ENCODE measurements around the gene DAB2IP.
"Not testable (repeated sequence)": the region's sequence is repeated elsewhere in the genome, so short reads cannot be mapped to it uniquely, and the experiment has no call there.

DAB2IP gene
- total RNA-seq: 0 to 0.13 reads per million in 2 experiments

DNA sequence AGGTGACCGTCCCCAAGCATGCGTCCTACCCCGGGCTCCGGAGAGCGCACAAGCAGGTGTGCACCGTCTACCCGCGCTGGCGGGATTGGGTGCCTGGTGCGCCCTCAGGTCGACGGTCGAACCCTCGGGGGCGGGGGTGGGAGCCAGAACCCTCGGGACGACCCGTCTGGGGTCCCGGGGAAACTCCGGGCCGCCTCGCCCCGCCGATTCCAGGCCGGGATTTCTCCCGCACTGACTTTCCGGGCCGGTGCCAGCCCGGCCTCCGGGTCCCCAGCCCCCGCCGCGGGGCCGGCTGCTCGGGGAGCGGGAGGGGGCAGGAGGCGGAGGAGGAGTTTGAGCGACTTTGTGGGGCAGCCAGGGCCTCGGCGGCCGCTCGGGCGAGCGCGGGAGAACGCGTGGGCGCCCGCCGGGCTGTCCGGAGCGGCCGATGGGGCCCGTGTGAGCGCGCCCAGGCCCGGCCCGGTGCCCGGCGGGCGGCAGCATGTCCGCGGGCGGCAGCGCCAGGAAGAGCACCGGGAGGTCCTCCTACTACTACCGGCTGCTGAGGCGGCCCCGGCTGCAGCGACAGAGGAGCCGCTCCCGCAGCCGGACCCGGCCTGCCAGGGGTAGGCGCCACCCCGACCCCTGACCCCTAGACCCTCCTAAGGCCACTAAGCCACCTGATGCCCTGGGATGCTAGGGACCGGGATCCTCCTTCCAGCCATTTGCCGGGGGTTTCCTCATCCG is at the start of gene DAB2IP:
DAB2IP (plus strand) TSS at position 340 of the 726 bp plus-strand sequence; CDS start at position 482, 142 bp downstream.
- DNase-seq (ENCODE audit: low read depth): no peak

DNA sequence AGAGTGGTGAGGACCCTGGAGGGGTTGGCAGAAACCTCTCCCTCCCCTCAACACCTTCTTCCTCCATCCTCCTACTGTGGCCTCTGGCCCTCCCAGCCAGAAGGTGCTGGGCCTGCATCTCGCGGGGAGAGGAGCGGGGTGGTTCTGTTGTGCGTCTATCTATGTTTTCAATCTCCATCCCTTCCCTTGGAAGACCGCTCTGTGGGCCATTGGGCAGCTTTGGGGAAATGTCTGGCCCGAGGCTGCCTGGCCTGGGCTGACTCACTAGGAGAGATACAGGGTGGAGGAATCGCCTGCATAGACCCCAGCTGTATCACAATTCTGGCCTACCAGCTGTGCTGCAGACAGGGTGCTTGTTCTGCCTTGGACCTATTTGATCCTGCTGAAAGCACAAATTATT is 48.4 kb upstream of the DAB2IP start:
- DNase-seq (ENCODE audit: low read depth): no peak

DNA sequence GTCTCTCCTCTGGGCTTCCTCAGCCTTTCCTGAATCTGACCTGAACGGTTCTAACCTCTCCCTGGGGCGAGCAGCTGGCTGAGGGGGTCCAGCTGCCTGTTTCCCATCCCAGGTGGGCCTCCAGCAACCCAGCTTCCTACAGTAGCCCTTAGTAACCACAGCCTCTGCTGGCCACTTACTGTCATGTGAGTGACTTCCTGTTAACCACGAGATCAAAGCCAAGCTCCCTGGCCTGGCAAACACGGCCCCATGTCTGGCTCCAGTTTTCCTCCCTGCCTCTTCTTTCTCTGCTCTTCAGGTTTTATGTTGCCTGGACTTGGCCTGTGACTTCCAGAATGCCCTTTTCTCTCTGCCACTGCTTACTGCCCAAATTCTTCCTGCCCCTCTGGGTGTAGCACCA is 47.2 kb upstream of the DAB2IP start:
- DNase-seq (ENCODE audit: low read depth): no peak

DNA sequence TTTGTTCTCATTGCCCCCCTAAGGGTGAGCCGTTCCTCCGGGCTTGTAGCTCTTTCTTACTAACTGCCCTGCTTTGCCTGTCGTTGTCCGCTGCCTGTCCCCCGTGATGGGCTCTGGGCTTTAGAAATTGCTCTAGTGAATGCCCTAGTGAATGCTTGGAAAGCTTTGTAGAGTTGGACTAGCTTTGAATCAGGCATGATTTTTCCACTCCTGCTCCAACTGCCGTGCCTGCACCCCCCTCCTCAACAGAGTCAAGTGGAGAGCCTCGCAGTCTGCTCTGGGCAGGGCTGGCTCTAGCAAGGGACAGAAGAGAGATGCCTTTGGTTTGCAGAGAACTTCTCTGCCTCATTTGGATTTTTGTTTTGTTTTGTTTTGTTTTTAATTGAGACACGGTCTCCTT is 46.8 kb upstream of the DAB2IP start:
- DNase-seq (ENCODE audit: low read depth): no peak

DNA sequence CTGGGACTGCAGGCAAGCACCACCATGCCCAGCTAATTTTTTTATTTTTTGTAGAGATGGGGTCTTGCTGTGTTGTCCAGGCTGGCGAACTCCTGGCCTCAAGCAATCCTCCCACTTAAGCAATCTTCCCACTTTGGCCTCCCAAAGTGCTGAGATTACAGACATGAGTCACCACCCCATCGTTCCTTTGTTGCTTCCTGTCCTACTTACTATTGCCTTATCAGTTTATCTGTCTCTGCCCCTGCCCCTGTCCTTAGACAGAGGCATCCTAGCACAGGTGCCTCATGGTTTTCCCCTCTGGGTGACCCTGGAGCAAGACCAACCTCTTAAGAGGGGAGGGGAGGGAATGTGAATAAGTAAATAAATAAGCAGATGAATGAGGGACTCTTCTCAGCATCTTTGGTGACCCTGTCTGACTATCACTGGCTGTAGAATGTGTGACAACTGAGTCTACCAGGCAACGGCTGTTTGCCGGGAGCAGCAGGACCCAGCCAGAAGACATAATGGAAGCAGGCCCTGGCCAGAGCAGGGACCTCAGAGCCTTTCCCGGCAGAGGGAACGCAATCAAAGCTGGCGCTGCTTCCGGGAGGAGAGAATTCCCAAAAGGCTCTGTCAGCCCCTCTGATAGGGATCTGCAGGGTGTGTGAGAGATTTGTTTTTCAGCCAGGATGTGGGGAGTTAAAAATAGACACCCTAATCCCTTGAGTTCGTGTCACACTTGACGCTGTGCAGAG is 43.8 kb upstream of the DAB2IP start:
- DNase-seq (ENCODE audit: low read depth): no peak

DNA sequence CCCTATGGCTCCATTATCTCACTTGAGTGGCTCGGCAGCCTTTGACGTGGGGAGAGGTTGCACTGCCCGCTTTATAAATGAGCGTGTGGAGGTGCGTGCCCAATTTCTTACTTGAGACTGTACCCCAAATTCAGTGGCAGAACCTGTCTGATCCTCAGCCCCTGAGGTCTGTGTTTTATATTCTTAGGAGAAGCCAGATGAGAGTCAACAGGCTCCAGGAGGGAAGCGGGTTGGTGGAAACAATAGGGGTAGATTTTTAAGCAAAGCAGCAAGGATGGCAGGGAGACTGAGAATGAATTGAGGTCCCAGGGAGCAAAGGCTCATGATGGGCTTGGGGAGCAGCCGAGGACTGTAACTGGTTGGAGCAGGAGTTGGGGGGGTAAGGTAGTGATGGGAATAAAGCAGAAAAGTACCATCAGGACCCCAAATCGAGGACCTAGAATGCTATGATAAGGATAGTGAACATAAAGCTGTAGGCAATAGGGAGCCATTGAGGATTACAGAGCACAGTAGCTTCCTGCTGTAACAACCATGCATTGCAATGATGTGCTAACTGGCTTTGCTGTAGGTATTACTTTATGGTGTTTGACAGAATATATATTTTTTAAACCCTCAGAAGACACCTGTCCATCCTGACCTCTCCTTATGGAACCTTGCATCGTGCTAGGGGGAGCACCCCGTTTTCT is 43.1 kb upstream of the DAB2IP start:
- no peak for DNase-seq (ENCODE audit: low read depth)

DNA sequence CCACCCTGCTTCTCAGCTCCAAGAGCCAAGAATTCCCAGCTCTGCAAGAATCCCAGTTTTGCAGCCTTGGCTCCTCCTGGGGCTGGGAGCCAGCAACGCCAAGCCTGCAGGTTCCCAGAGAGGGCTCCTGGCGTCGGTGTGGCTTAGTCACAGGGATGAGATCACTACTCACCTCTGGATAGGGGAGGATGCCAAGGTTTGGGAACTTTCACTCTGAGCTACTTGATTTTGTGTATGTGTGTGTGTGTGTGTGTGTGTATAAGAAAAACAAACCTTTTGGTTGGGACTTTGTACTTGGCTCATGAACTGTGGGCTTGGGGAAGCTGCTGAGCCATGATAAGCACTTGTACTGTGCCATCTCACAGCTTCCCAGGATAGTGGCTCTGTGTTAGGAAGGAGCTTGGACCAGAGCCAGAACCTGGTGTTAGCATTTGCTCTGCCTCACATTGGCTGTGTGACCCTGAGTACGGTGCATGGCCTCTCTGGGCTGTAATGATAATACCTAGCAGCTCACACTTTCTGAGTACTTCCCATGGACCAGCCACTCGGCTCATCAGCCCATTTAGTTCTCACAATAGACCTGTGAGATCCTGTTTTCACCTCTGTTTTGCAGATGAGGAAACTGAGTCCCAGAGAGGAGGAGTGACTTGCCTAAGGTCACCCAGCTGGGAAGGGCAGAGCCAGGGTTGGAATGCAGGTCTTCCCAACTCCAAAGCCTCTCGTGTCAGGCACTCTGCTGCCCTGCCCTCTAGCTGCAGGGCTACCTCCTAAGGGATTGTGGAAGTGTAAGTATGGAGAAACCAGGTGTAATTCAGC is 41.4 kb upstream of the DAB2IP start:
- DNase-seq (ENCODE audit: low read depth): no peak

DNA sequence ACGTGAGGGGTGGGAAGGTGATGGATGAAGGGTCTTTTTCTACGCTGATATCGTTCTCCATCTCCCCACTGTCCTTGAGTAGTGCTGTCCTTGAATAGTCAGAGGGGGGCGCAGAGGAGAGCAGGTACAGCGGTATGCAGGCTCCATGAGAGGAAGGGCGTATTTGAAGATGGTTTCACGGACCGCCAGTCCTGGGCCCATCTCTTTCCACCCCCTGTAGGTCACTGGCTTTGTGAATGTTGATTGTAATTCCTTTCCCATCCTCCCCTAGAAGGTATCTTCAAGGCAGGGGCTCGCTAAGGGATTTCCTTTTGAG is 40.8 kb upstream of the DAB2IP start:
- no peak for DNase-seq (ENCODE audit: low read depth)

DNA sequence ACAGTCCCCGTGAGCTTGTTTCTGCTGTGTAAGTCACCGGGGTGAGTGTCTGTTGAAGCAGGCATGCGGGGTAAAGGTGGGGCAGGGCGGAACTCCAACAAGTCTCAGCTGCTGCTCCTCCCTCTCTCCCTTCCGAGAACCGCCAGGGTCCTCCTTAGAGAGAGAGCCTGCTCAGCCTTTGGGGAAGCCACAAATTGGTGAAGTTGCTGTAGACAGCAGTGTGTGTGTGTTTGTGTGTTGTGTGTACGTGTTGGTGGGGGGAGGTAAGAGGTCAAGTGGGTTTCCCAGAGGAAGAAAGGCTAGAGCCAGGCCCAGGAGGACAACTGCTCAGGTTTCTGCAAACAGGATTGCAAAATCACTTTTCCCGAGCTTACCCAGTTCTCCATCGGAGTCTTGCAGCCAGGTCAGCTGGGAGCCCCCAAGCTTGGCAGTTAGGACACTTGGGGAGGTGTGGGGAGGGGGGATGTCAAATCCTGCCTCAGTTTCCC is 38.9 kb upstream of the DAB2IP start:
- no peak for DNase-seq (ENCODE audit: low read depth)

DNA sequence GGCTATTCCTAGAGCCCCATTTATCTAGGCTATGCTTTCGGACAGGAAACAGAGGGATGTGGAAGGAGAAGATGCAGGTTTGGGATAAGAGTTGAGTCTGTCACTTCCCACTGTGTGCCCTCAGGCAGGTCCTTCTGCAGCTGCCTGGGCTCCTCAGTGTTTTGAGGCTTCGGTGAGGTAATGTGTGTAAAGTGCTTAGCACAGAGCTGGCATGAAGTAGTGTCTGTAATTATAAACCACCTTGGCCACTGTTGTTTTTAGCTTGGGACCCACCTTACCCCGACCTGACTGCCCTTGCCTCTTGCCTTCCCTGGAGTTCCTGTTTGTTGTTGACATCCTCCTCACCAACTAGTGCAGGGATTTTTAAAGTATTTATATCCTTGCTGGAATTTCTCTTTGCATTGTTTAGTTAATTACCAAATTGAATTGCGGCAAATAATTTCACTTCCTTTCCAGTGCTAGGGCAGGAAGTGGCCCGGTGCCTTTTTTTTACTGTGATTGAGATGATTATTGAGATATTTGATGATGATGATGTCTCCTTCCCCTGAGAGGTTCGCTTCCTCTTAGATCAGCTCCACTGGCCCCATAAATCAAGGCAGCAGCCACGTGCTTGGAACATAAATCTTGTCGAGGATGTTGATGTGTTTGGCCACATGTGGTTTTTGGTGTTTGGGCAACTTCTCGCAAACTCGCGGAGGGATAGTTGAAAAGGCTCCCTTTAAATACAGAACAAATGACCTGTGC is 38.3 kb upstream of the DAB2IP start:
- no peak for DNase-seq (ENCODE audit: low read depth)

DNA sequence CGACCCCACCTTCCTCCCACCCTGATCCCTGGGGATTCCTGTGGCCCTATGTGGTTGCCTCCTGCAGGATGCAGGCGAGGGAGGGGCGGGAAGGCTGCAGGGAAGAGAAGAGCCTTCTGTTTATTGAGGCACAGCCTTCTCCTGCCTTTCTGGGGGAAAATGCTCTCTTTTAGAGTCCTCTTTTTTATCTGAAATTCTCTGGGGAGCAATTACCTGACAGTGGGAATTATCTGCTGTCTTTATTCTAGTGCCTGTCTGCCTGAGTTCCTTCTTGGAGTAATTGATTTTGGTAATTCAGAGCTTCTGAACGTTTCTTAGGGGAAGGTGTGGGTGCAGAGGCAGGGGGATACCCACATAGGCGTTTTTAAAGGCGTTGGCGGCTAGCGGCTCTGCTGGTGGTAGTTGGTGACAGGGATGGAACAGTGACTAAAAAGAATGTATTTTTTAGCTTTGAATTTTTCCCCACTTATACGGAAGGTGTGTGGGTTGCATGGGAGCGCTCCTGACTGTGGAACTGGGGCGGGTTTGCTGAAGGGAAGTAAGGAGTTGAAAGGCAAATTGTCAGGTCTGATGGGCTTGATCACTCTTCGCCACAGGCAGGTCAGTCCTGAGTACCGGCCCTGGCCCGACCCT is 35.2 kb upstream of the DAB2IP start:
- DNase-seq (ENCODE audit: low read depth): no peak

DNA sequence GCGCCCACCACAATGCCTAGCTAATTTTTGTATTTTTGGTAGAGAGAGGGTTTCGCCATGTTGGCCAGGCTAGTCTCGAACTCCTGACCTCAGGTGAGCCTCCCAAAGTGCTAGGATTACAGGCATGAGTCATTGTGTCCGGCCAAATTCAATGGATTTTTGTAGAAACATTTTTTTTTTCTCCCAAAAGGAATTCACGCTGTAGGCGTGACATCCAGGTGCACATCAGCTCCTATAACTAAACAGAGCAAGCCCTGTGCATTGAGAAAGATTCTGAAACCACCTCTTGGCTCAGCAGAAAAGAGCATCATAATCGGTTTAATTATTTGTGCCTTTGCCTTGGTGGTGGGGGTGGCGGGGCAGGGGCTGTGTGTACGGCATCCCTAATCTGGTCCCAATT is 32.9 kb upstream of the DAB2IP start:
- DNase-seq (ENCODE audit: low read depth): no peak

DNA sequence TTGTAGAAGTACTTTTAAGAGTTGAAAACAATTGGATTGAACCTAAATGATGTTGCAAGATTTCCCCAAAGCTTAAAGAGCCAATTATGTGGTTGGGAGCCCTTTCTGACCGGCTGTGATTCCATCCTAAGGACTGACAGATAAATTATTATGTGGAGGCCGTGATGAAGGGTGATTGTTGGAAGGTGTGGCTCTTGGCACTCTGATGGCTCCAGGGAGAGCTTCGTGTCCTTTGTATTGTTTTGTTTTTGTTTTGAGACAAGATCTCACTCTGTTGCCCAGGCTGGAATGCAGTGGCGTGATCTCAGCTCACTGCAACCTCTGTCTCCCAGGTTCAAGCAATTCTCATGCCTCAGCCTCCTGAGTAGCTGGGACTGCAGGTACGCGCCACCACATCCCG is 32.5 kb upstream of the DAB2IP start:
- DNase-seq (ENCODE audit: low read depth): not testable (repeated sequence)

DNA sequence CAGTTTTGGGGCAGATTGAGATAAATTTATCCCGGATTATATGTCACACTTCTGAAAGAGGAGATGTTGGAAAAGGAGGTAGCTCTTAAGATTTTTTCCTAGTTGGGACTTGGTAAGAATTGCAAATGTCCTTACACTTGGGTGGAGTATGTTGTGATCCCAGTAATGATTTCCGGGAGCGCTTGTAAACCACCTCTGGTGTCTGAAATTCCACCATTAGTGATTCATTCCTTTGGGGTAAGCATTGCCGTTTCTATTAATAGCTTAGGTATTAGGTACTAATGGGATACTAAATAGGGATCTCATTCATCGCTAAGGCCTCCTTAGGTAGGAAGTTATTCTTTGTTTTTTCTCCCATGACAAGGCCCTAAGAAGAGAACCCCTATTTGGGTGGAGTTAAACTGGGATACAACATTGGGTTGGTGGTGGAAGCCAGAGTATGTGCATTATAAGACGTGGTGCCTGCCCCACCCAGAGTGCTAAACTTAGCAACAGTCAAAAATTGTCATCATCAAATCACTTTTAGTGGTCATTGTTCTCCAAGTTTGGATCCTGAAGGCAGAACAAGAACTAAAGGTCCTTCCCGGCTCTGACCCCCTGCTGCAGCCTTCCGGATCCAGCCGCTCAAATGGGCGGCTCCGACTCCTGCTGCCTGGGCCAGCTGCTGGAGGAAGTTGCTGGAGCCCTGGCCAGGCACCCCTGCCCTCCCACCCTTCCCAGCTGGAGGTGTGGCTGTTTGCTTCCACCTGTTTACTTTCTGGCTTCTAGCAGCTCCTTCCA is 31.7 kb upstream of the DAB2IP start:
- DNase-seq (ENCODE audit: low read depth): no peak

DNA sequence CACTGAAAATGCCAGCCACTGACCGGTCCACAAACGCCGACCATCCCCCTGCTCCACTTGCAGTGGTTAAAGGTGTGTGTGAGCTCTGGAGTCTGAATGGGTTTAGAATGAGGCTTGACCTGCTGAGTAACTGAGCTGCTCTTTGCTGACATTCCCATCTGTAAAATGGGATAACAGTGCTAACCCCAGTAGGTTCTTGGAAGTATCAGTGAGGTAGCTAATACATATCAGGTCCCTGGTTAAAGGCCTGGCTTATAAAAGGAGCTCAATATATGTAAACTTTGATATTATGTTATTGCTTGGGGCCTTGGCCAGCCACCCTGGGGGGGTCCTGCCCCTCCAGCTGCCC is 31.1 kb upstream of the DAB2IP start:
- DNase-seq (ENCODE audit: low read depth): no peak

DNA sequence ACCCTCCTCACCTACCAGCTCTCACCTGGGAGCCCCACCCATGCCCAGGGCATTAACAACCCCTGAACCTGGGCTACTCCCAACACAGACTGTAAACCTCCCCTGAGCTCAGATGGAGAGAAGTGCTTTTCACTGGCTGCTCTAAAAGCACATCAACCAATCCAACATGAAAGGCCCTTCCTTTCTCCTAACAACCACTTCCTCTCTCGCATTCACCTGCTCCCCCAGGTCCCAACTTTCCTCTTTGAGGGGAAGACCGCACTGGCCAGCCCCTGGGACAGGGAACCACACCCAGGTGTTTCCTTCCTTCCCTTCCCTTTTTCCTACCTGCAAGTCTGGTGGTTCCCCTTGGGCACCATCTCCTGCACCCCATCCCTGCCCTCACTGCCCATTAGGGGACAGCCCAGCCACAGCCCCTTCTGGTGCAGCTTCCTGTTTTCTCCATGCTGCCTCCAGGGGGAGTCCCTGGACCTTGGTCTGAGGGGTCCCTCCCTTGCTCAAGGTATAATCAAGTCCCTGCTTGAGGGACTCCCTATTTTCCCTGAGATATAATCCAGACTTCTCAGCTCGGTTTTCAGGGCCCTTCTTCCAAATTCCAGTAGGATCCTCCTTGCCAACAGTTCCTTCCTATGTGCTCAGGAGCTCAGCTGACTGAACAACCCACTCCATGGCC is 30.5 kb upstream of the DAB2IP start:
- DNase-seq (ENCODE audit: low read depth): no peak

DNA sequence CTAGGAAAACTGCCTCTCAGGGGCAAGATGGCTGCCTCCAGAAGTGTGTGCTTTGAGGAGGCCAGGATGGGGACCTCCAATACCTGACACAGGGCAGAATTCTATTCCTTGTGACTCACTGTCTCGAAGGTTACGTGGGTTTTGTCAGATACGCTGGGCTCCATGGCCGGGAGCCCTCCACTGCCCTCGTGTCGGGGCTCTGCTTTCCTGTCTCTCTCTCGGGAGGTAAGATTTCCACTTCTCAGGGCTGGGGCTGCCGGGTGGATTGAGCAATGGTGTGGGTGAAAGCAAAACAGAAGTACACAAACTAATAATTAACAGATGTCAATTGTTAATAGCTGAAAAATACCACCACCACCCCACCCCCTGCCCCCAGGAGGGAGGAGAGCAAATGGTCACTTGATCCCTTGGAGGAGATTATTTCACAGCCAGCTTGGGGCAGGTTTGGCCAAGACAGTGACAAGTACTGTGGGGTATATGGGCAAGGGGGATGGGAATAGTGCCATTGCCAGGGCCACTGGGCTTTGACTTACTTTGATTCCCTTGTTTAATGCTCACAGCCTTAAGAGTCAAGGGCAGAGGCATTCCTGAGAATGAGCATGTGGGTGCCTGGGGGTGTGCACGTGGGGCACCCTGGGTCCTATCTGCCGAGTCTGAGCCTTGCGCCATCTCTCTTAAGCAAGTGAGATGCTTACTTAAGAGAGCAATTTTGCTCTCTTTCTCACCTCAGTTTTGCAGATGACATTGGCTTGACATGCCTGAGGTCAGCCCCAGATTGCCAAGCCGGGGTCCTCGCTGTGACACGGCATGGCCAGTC is 28.8 kb upstream of the DAB2IP start:
- no peak for DNase-seq (ENCODE audit: low read depth)

DNA sequence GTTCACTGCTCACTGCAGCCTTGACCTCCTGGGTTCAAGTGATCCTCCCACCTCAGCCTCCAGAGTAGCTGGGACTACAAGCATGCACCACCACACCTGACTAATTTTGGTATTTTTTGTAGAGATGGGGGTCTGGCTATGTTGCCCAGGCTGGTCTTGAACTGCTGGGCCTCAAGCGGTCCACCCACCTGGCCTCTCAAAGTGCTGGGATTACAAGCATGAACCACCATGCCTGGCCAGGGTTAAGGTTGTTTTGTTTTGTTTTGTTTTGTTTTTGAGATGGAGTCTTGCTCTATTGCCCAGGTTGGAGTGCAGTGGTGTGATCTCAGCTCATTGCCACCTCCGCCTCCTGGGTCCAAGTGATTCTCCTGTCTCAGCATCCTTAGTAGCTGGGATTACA is 28.0 kb upstream of the DAB2IP start:
- DNase-seq (ENCODE audit: low read depth): not testable (repeated sequence)

DNA sequence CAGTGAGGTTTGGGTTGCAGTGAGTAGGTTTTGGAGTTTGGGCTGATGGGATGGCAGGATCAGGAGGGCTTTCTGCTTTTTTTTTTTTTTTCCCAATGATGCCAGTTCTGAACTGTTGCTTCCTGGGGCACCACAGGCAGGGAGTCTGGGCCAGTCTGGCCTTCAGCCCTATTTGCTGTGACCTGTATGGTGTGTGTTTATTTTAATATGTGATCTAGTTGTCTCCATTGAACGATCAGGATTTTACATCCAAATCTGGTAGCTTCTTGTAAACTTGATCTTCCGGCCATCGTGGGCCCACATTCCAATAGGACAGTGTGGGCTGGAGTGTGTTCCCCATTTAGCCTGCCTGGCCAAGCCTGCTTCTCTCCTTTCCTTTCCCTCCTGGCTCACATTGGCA is 25.8 kb upstream of the DAB2IP start:
- no peak for DNase-seq (ENCODE audit: low read depth)

Measured in T follicular helper cell (primary cell).